ENCODE results near the gene EIF1. TPM values are rescaled to one million over a fixed set of nuclear protein-coding genes. Genes with fewer than 3 reads are reported as not detected.
"Not testable (repeated sequence)": the region's sequence is repeated elsewhere in the genome, so short reads cannot be mapped to it uniquely, and the experiment has no call there.

Gene EIF1
- total RNA-seq, 1 experiment from 2014 or later = 1,945 TPM

- H3K36me3 Mint-ChIP-seq (ENCODE audit: insufficient read depth, unreplicated experiment) = peaks cover 44% of the 10 kb centered on the region
- TF ChIP-seq, protein P1, sequence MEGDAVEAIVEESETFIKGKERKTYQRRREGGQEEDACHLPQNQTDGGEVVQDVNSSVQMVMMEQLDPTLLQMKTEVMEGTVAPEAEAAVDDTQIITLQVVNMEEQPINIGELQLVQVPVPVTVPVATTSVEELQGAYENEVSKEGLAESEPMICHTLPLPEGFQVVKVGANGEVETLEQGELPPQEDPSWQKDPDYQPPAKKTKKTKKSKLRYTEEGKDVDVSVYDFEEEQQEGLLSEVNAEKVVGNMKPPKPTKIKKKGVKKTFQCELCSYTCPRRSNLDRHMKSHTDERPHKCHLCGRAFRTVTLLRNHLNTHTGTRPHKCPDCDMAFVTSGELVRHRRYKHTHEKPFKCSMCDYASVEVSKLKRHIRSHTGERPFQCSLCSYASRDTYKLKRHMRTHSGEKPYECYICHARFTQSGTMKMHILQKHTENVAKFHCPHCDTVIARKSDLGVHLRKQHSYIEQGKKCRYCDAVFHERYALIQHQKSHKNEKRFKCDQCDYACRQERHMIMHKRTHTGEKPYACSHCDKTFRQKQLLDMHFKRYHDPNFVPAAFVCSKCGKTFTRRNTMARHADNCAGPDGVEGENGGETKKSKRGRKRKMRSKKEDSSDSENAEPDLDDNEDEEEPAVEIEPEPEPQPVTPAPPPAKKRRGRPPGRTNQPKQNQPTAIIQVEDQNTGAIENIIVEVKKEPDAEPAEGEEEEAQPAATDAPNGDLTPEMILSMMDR (IDR thresholded peaks at IDR 0.05; ENCODE audit: unreplicated experiment) = peak; percentile 65
- intact Hi-C loops (cut with micrococcal nuclease) = no loop called here
- H3K4me3 Mint-ChIP-seq (ENCODE audit: unreplicated experiment) = no peak overlapping the region
- H3K27me3 Mint-ChIP-seq (ENCODE audit: insufficient read depth, unreplicated experiment) = no peaks in the 10 kb centered on the region
- no peaks in the 10 kb centered on the region for H3K4me1 Mint-ChIP-seq (ENCODE audit: insufficient read depth, unreplicated experiment)
- peak; percentile 94 for DNase-seq (ENCODE audit: unreplicated experiment)
- no TSS peak for BruUV-seq (replicated peaks)
- H3K9me3 Mint-ChIP-seq (ENCODE audit: unreplicated experiment) = no peaks in the 10 kb centered on the region
- POLR2A ChIA-PET = interaction anchor here (0.7 to 1.4 kb wide), 9 partner anchors 12 to 1077 kb away, joined by 3 to 6 read pairs (median 5); partner anchors contain the start of genes HAP1 and VPS25
- no peak overlapping the region for H3K27ac Mint-ChIP-seq (ENCODE audit: low read depth, unreplicated experiment)
- CTCF ChIA-PET = interaction anchor here (0.5 to 3.1 kb wide), 37 partner anchors 10 to 1672 kb away, joined by 3 to 18 read pairs (median 3); partner anchors contain the start of genes GAST and KLHL10
Observed at GRCh38 chr17:41695954-41696757, 7.5 kb downstream of the EIF1 start.

DNA sequence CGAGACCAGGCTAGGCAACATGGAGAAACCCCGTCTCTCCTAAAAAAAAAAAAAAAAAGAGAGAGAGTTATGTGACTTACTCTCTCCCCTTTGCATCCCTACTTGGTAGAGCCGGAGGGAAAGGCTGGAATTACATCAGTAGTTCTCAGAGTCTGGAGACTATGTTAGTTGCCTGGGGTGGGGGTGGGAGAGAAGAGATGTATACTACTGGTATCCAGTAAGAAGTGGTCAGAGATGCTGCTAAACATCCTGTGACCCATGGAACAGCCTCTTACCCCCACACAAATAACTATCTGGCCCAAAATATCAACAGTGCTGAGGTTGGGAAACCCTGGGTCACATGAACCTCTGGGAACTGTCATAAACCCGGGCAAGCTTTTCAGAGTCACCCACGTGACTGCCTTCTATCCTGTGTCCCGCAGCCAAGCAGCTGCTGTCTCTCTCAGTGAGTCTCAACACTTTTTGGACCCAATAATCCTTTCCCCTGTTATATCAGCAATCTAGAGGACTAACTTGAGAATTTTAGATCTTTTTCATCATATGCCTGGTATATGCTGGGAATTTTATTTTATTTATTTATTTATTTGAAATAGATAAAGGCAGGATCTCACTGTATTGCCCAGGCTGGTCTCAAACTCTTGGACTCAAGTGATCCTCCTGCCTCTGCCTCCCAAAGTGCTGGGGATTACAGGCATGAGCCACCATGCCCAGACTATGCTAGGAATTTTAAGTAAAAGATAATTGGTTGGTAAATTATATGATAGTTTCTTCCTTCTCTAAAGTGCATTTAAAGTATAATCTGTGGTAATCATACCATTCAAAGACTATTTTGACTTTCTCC is 8.7 kb downstream of the EIF1 start:
- peak; percentile 54 for DNase-seq (ENCODE audit: unreplicated experiment)
- Mint-ChIP-seq H3K27me3 (ENCODE audit: insufficient read depth, unreplicated experiment) (no peaks in the 10 kb centered on the region), H3K4me3 (ENCODE audit: unreplicated experiment) (no peak overlapping the region), H3K36me3 (ENCODE audit: insufficient read depth, unreplicated experiment) (peaks cover 32% of the 10 kb centered on the region), H3K4me1 (ENCODE audit: insufficient read depth, unreplicated experiment) (no peaks in the 10 kb centered on the region), H3K27ac (ENCODE audit: low read depth, unreplicated experiment) (no peak overlapping the region), H3K9me3 (ENCODE audit: unreplicated experiment) (no peaks in the 10 kb centered on the region)
- no TSS peak for BruUV-seq (replicated peaks)
- intact Hi-C loops (cut with micrococcal nuclease) = no loop called here
- ChIA-PET POLR2A (interaction anchor here (0.6 to 1.3 kb wide), 5 partner anchors 8 to 323 kb away, joined by 3 to 6 read pairs (median 3); partner anchors contain the start of gene EIF1), CTCF (interaction anchor here (3.1 kb wide), 1 partner anchor 21 kb away, joined by 15 read pairs; no protein-coding TSS in a partner anchor)
- TF ChIP-seq, protein P1 (IDR thresholded peaks at IDR 0.05; ENCODE audit: unreplicated experiment) = no peak

DNA sequence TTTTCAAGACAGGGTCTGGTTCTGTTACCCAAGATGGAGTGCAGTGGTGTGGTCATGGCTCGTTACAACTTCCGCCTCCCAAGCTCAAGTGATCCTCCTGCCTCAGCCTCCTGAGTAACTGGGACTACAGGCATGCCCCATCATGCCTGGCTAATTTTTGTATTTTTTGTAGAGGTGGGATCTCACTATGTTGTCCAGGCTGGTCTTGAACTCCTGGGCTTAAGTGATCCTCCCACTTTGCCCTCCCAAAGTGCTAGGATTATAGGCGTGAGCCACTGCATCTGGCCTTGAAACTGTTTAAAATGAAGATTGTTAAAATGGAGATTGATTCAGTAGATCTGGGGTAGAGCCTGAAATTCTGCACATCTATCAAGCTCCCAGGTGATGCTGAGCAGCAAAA is 12.2 kb downstream of the EIF1 start:
- H3K27me3 Mint-ChIP-seq (ENCODE audit: insufficient read depth, unreplicated experiment); H3K36me3 Mint-ChIP-seq (ENCODE audit: insufficient read depth, unreplicated experiment); H3K9me3 Mint-ChIP-seq (ENCODE audit: unreplicated experiment); H3K4me1 Mint-ChIP-seq (ENCODE audit: insufficient read depth, unreplicated experiment); intact Hi-C loops (cut with micrococcal nuclease); H3K27ac Mint-ChIP-seq (ENCODE audit: low read depth, unreplicated experiment); H3K4me3 Mint-ChIP-seq (ENCODE audit: unreplicated experiment); BruUV-seq (replicated peaks); DNase-seq (ENCODE audit: unreplicated experiment): not testable (repeated sequence)
- ChIA-PET CTCF (interaction anchor here (0.6 kb wide), 1 partner anchor 1509 kb away, joined by 3 read pairs; no protein-coding TSS in a partner anchor), POLR2A (interaction anchor here (0.8 to 1.7 kb wide), 3 partner anchors 12 to 114 kb away, joined by 3 to 4 read pairs (median 4); partner anchors contain the start of gene EIF1)

GRCh38 chr17:41702712-41703111 is 14.0 kb downstream of the EIF1 start:
- ChIA-PET POLR2A (interaction anchor here (0.6 to 1.0 kb wide), 3 partner anchors 11 to 624 kb away, joined by 4 to 5 read pairs (median 5); no protein-coding TSS in a partner anchor), CTCF (interaction anchor here (0.6 to 1.4 kb wide), 2 partner anchors 14 to 371 kb away, joined by 3 to 8 read pairs; partner anchors contain the start of gene EIF1)
- BruUV-seq (replicated peaks) = no TSS peak
- Mint-ChIP-seq H3K27me3 (ENCODE audit: insufficient read depth, unreplicated experiment) (no peaks in the 10 kb centered on the region), H3K4me3 (ENCODE audit: unreplicated experiment) (no peak overlapping the region), H3K36me3 (ENCODE audit: insufficient read depth, unreplicated experiment) (no peaks in the 10 kb centered on the region), H3K27ac (ENCODE audit: low read depth, unreplicated experiment) (no peak overlapping the region), H3K9me3 (ENCODE audit: unreplicated experiment) (no peaks in the 10 kb centered on the region), H3K4me1 (ENCODE audit: insufficient read depth, unreplicated experiment) (no peaks in the 10 kb centered on the region)
- intact Hi-C loops (cut with micrococcal nuclease) = no loop called here
- TF ChIP-seq, protein P1 (IDR thresholded peaks at IDR 0.05; ENCODE audit: unreplicated experiment) = no peak
- DNase-seq (ENCODE audit: unreplicated experiment) = no peak
